H9 (cell line): ENCODE results near the gene ADAMTS16. TPM values are rescaled to one million over a fixed set of nuclear protein-coding genes. Genes with fewer than 3 reads are reported as not detected.

ENCODE experiments used
- DNase-seq: peaks from one replicate; pipeline ENCODE4 v3.0.0-alpha.2; 2017
- H2AFZ ChIP-seq: one replicate; pipeline ENCODE4 v1.6.1; 2013; ENCODE audit warnings: mild to moderate bottlenecking, low read length, control low read depth, moderate library complexity
- H2AK5ac ChIP-seq: 2 replicates; pipeline ENCODE4 v1.6.1; 2013; ENCODE audit warnings: low read length, control low read depth, mixed read lengths; ENCODE audit not compliant: insufficient read length
- H2BK120ac ChIP-seq: one replicate; pipeline ENCODE4 v1.6.1; 2013; ENCODE audit warnings: low read depth, mild to moderate bottlenecking, low read length, control low read depth, inconsistent platforms; ENCODE audit not compliant: poor library complexity, severe bottlenecking
- H2BK12ac ChIP-seq: 2 replicates; pipeline ENCODE4 v1.6.1; 2013; ENCODE audit warnings: low read length, control low read depth, mixed read lengths, low read depth; ENCODE audit not compliant: insufficient read length
- H2BK15ac ChIP-seq: 2 replicates; pipeline ENCODE4 v1.6.1; 2013; ENCODE audit warnings: low read depth, low read length, control low read depth
- H2BK20ac ChIP-seq: one replicate; pipeline ENCODE4 v1.6.1; 2013; ENCODE audit warnings: low read depth, mild to moderate bottlenecking, low read length, control low read depth, inconsistent platforms; ENCODE audit not compliant: poor library complexity, severe bottlenecking
- H2BK5ac ChIP-seq: 2 replicates; pipeline ENCODE4 v1.6.1; 2013; ENCODE audit warnings: low read length, control low read depth, mixed read lengths; ENCODE audit not compliant: insufficient read length
- H3K14ac ChIP-seq: 2 replicates; pipeline ENCODE4 v1.6.1; 2013; ENCODE audit warnings: low read length, control low read depth; ENCODE audit not compliant: insufficient read depth
- H3K18ac ChIP-seq: 2 replicates; pipeline ENCODE4 v1.6.1; 2013; ENCODE audit warnings: low read depth, mild to moderate bottlenecking, mixed read lengths, low read length, control low read depth; ENCODE audit not compliant: insufficient read length
- H3K23ac ChIP-seq: 2 replicates; pipeline ENCODE4 v1.6.1; 2013; ENCODE audit warnings: low read length, control low read depth, mixed read lengths, low read depth; ENCODE audit not compliant: insufficient read length
- H3K23me2 ChIP-seq: 2 replicates; pipeline ENCODE4 v1.6.1; 2013; ENCODE audit warnings: low read depth, mild to moderate bottlenecking, mixed read lengths, low read length, control low read depth; ENCODE audit not compliant: insufficient read length, poor library complexity, severe bottlenecking
- H3K27ac ChIP-seq: 2 replicates; pipeline ENCODE4 v1.5.1; 2013; ENCODE audit warnings: low read length, control low read depth, mixed read lengths, low read depth; ENCODE audit not compliant: insufficient read length
- H3K27me3 ChIP-seq: 2 replicates; pipeline ENCODE4 v1.6.1; 2013; ENCODE audit warnings: low read length, control low read depth, inconsistent platforms; ENCODE audit not compliant: insufficient read depth
- H3K4ac ChIP-seq: 2 replicates; pipeline ENCODE4 v1.6.1; 2013; ENCODE audit warnings: low read depth, mild to moderate bottlenecking, control low read depth, inconsistent platforms, low read length, moderate library complexity
- H3K4me1 ChIP-seq: 2 replicates; pipeline ENCODE4 v1.6.1; 2013; ENCODE audit warnings: low read length, control low read depth, inconsistent platforms; ENCODE audit not compliant: insufficient read depth
- H3K4me2 ChIP-seq: 2 replicates; pipeline ENCODE4 v1.6.1; 2013; ENCODE audit warnings: low read length, control low read depth, mixed read lengths; ENCODE audit not compliant: insufficient read length, insufficient read depth
- H3K56ac ChIP-seq: 2 replicates; pipeline ENCODE4 v1.6.1; 2013; ENCODE audit warnings: low read depth, mild to moderate bottlenecking, mixed read lengths, low read length, control low read depth; ENCODE audit not compliant: insufficient read length
- H3K79me1 ChIP-seq: 2 replicates; pipeline ENCODE4 v1.6.1; 2013; ENCODE audit warnings: low read depth, mild to moderate bottlenecking, moderate library complexity, low read length, control low read depth, inconsistent platforms; ENCODE audit not compliant: insufficient read depth, poor library complexity, severe bottlenecking
- H3K79me2 ChIP-seq: 2 replicates; pipeline ENCODE4 v1.6.1; 2013; ENCODE audit warnings: low read length, control low read depth, inconsistent platforms; ENCODE audit not compliant: insufficient read depth
- H3K9ac ChIP-seq: 2 replicates; pipeline ENCODE4 v1.6.1; 2013; ENCODE audit warnings: low read length, control low read depth, mixed read lengths; ENCODE audit not compliant: insufficient read length; ENCODE audit errors: extremely low read depth
- H3K9me3 ChIP-seq: one replicate; pipeline ENCODE4 v1.6.1; 2013; ENCODE audit warnings: low read depth, low read length, inconsistent platforms; ENCODE audit not compliant: control insufficient read depth
- H3T11ph ChIP-seq: one replicate; pipeline ENCODE4 v1.6.1; 2013; ENCODE audit warnings: mild to moderate bottlenecking, low read length, control low read depth, inconsistent platforms
- H4K20me1 ChIP-seq: one replicate; pipeline ENCODE4 v1.6.1; 2013; ENCODE audit not compliant: control insufficient read depth, insufficient read length, insufficient read depth
- H4K5ac ChIP-seq: 2 replicates; pipeline ENCODE4 v1.6.1; 2013; ENCODE audit warnings: low read depth, mild to moderate bottlenecking, mixed read lengths, low read length, control low read depth; ENCODE audit not compliant: insufficient read length
- H4K8ac ChIP-seq: replicated peaks from 2 replicates; pipeline ENCODE4 v1.6.1; 2013; ENCODE audit warnings: low read length, control low read depth, mixed read lengths, low read depth; ENCODE audit not compliant: insufficient read length
- H4K91ac ChIP-seq: 2 replicates; pipeline ENCODE4 v1.6.1; 2013; ENCODE audit warnings: low read depth, mild to moderate bottlenecking, moderate library complexity, mixed read lengths, low read length, control low read depth; ENCODE audit not compliant: insufficient read length
- H3K27ac Mint-ChIP-seq, 3 experiments: 2 replicates in 2 of 3; 3 replicates in 1 of 3; pipeline ENCODE4 v1.8.0; 2020 to 2021; ENCODE audit warnings: mixed read lengths in 3 of 3, mild to moderate bottlenecking in 1 of 3, moderate library complexity in 1 of 3
- H3K27me3 Mint-ChIP-seq: 2 replicates; pipeline ENCODE4 v1.8.0; 2021; ENCODE audit warnings: low read depth, mild to moderate bottlenecking, moderate library complexity, mixed read lengths
- H3K36me3 Mint-ChIP-seq, 3 experiments: 2 replicates in 2 of 3; 3 replicates in 1 of 3; pipeline ENCODE4 v1.8.0; 2020 to 2021; ENCODE audit warnings: low read depth in 3 of 3, mixed read lengths in 3 of 3; ENCODE audit not compliant: insufficient read depth in 1 of 3
- H3K4me1 Mint-ChIP-seq, 2 experiments: 2 replicates each; pipeline ENCODE4 v1.8.0; 2020; ENCODE audit warnings: mixed read lengths in 2 of 2
- H3K4me3 Mint-ChIP-seq, 2 experiments: 2 replicates in 1 of 2; 3 replicates in 1 of 2; pipeline ENCODE4 v1.8.0; 2020 to 2021; ENCODE audit warnings: mild to moderate bottlenecking in 2 of 2, mixed read lengths in 2 of 2, moderate library complexity in 1 of 2
- H3K9me3 Mint-ChIP-seq, 2 experiments: 2 replicates in 1 of 2; 3 replicates in 1 of 2; pipeline ENCODE4 v1.8.0; 2020; ENCODE audit warnings: mild to moderate bottlenecking in 2 of 2, mixed read lengths in 2 of 2, moderate library complexity in 1 of 2
- CTCF ChIP-seq: fragments of 200-600 bp; sonication (generic); conservative IDR thresholded peaks from 3 replicates; pipeline ENCODE4 v1.8.0; 2021; ENCODE audit warnings: antibody characterized with exemption, mild to moderate bottlenecking
- total RNA-seq: library from RNA; stranded (reverse); gene quantifications from 2 replicates; pipeline ENCODE4 v1.2.1, GENCODE V29; 2021

Gene ADAMTS16
- total RNA-seq, 1 experiment from 2014 or later: 4.5 TPM

- no peak overlapping the region for H3K9ac ChIP-seq
- no peak overlapping the region for H2BK5ac ChIP-seq
- no peak for TF ChIP-seq CTCF
- no peak overlapping the region for H3K56ac ChIP-seq
- no peaks in the 10 kb centered on the region for H3K23me2 ChIP-seq
- no peak overlapping the region for H3K4me3 Mint-ChIP-seq
- no peak overlapping the region for H3K4me2 ChIP-seq
- no peak overlapping the region for H2BK12ac ChIP-seq
- H3T11ph ChIP-seq: no peak overlapping the region
- no peaks in the 10 kb centered on the region for H3K9me3 Mint-ChIP-seq
- H3K27me3 ChIP-seq: no peaks in the 10 kb centered on the region
- peaks cover 5% of the 10 kb centered on the region; the same call in 1 of the 2 replicates for H3K27me3 Mint-ChIP-seq
- no peak overlapping the region for H2BK15ac ChIP-seq
- peaks cover 12% of the 10 kb centered on the region; the same call in 1 of the 2 replicates for H3K4me1 ChIP-seq
- peaks cover 25 to 39% of the 10 kb centered on the region in 2 experiments for H3K4me1 Mint-ChIP-seq
- H3K79me1 ChIP-seq: no peaks in the 10 kb centered on the region
- no peak overlapping the region for H3K27ac Mint-ChIP-seq
- H2BK120ac ChIP-seq: no peak overlapping the region
- no peak overlapping the region for H3K14ac ChIP-seq
- no peak overlapping the region for H4K8ac ChIP-seq
- no peak overlapping the region for H4K91ac ChIP-seq
- H4K20me1 ChIP-seq: no peaks in the 10 kb centered on the region
- no peak overlapping the region for H3K18ac ChIP-seq
- DNase-seq: no peak
- no peaks in the 10 kb centered on the region for H3K9me3 ChIP-seq
- no peak overlapping the region for H3K4ac ChIP-seq
- no peak overlapping the region for H2AFZ ChIP-seq
- H4K5ac ChIP-seq: no peak overlapping the region
- H3K36me3 Mint-ChIP-seq: 0 out of 7 replicates have a peak, but pooled peaks cover 0 to 2% (median 0%) of the 10 kb centered on the region in 3 experiments
- H2AK5ac ChIP-seq: no peak overlapping the region
- H2BK20ac ChIP-seq: no peak overlapping the region
- H3K79me2 ChIP-seq: no peaks in the 10 kb centered on the region
- H3K27ac ChIP-seq: no peak overlapping the region
- H3K23ac ChIP-seq: no peak overlapping the region
Measured at GRCh38 chr5:5335107-5335506, 195.0 kb downstream of the ADAMTS16 start.
